SK-N-SH (cell line): ENCODE measurements around the gene HNRNPD. TPM values are rescaled to one million over a fixed set of nuclear protein-coding genes. Genes with fewer than 3 reads are reported as not detected.

Experiments
- CTCF ChIA-PET: fragments of 300-600, 350-600 bp; formaldehyde crosslinking; extraction: SDS; loops from one replicate; lab custom pipeline; 2021; lab: Yijun Ruan, JAX
- POLR2A ChIA-PET: fragments of 350-600 bp; sonication (Branson Sonifier 250); formaldehyde crosslinking; extraction: SDS; loops from one replicate; lab custom pipeline; 2020; ENCODE audit warnings: antibody characterized with exemption, inconsistent platforms; lab: Yijun Ruan, JAX
- DNase-seq: peaks from one replicate; pipeline ENCODE4 v3.0.0; 2012
- H2AFZ ChIP-seq: fragments of 200-600 bp; sonication (generic); 2 replicates; pipeline ENCODE4 v1.8.1; 2016; ENCODE audit warnings: antibody characterized with exemption, mild to moderate bottlenecking, low read depth
- H3F3A ChIP-seq: fragments of 200-600 bp; sonication (generic); replicated peaks from 2 replicates; pipeline ENCODE3; 2016; ENCODE audit warnings: antibody characterized with exemption, mild to moderate bottlenecking; ENCODE audit not compliant: insufficient read depth
- H3K27ac ChIP-seq, 2 experiments: fragments of 200-500 bp in 1 of 2; fragments of 200-600 bp in 1 of 2; sonication (Bioruptor generic) in 1 of 2; sonication (generic), shearing (Covaris generic) in 1 of 2; 2 replicates each; pipeline versions ENCODE4 v1.5.1 to v1.6.1; 2014 to 2016; ENCODE audit warnings: low read depth in 2 of 2, inconsistent platforms in 1 of 2, low read length in 1 of 2, mild to moderate bottlenecking in 1 of 2, mixed read lengths in 1 of 2
- H3K27me3 ChIP-seq: fragments of 200-600 bp; sonication (generic), shearing (Covaris generic); 2 replicates; pipeline ENCODE4 v1.6.1; 2016; ENCODE audit warnings: mixed run types; ENCODE audit not compliant: insufficient read depth
- H3K36me3 ChIP-seq, 2 experiments: fragments of 200-500 bp in 1 of 2; fragments of 200-600 bp in 1 of 2; sonication (Bioruptor generic) in 1 of 2; sonication (generic) in 1 of 2; replicated peaks in 1 of 2; 2 replicates each; pipeline versions ENCODE3 to v1.5.1; 2014 to 2016; ENCODE audit warnings: low read length in 1 of 2, mild to moderate bottlenecking in 1 of 2; ENCODE audit not compliant: insufficient read depth in 2 of 2, control insufficient read depth in 1 of 2
- H3K4me1 ChIP-seq, 2 experiments: fragments of 200-500 bp in 1 of 2; fragments of 200-600 bp in 1 of 2; sonication (Bioruptor generic) in 1 of 2; sonication (generic), shearing (Covaris generic) in 1 of 2; 2 replicates each; pipeline versions ENCODE4 v1.5.1 to v1.6.1; 2014 to 2016; ENCODE audit warnings: low read depth in 1 of 2, low read length in 1 of 2, mixed run types in 1 of 2; ENCODE audit not compliant: insufficient read depth in 2 of 2, control insufficient read depth in 1 of 2
- H3K4me2 ChIP-seq: fragments of 200-600 bp; sonication (generic), shearing (Covaris generic); 2 replicates; pipeline ENCODE4 v1.6.1; 2017; ENCODE audit warnings: mixed run types
- H3K4me3 ChIP-seq, 2 experiments: fragments of 200-500 bp in 1 of 2; fragments of 200-600 bp in 1 of 2; sonication (Bioruptor generic) in 1 of 2; sonication (generic), shearing (Covaris generic) in 1 of 2; 2 replicates each; pipeline versions ENCODE4 v1.5.1 to v1.8.1; 2014 to 2016; ENCODE audit warnings: low read depth in 2 of 2, inconsistent platforms in 1 of 2, low read length in 1 of 2, mild to moderate bottlenecking in 1 of 2, mixed read lengths in 1 of 2, moderate library complexity in 1 of 2
- H3K79me2 ChIP-seq: fragments of 200-600 bp; sonication (generic); 2 replicates; pipeline ENCODE4 v1.8.1; 2017; ENCODE audit warnings: mild to moderate bottlenecking; ENCODE audit not compliant: insufficient read depth
- H3K9ac ChIP-seq: fragments of 200-600 bp; sonication (generic); 2 replicates; pipeline ENCODE4 v1.6.1; 2017; ENCODE audit warnings: mixed run types
- H3K9me2 ChIP-seq: fragments of 200-600 bp; sonication (generic); 2 replicates; pipeline ENCODE4 v1.6.1; 2017; ENCODE audit warnings: mixed run types
- H3K9me3 ChIP-seq: fragments of 200-600 bp; sonication (generic); 2 replicates; pipeline ENCODE4 v1.6.1; 2017; ENCODE audit warnings: mixed run types, mild to moderate bottlenecking, moderate library complexity
- H4K20me1 ChIP-seq: fragments of 200-600 bp; sonication (generic); 2 replicates; pipeline ENCODE4 v1.6.1; 2017; ENCODE audit warnings: mild to moderate bottlenecking, mixed run types; ENCODE audit not compliant: insufficient read depth
- CHD2 ChIP-seq: fragments of 150-350 bp; IDR thresholded peaks from 2 replicates; pipeline ENCODE4 v1.6.1; 2018; ENCODE audit warnings: low read length; ENCODE audit not compliant: partially characterized antibody
- EP300 ChIP-seq, 2 experiments: IDR thresholded peaks; 2 replicates each; pipeline versions ENCODE4 v1.4.0 to v1.6.1; 2012; ENCODE audit warnings: borderline replicate concordance in 1 of 2, low read depth in 1 of 2, low read length in 1 of 2
- FOSL2 ChIP-seq: IDR thresholded peaks from 2 replicates; pipeline ENCODE4 v1.4.0; 2012; ENCODE audit warnings: low read depth, mild to moderate bottlenecking, moderate library complexity, borderline replicate concordance
- FOXJ3 ChIP-seq: sonication (generic); formaldehyde crosslinking; IDR thresholded peaks from 2 replicates; pipeline ENCODE4 v1.5.1; 2020; ENCODE audit warnings: mild to moderate bottlenecking, missing genetic modification reagents
- GATA2 ChIP-seq: sonication (generic); formaldehyde crosslinking; IDR thresholded peaks from 2 replicates; pipeline ENCODE4 v1.5.0; 2020; ENCODE audit warnings: mild to moderate bottlenecking, missing genetic modification reagents
- PBX3 ChIP-seq: IDR thresholded peaks from 2 replicates; pipeline ENCODE4; 2012
- USF2 ChIP-seq: fragments of 150-350 bp; IDR thresholded peaks from 2 replicates; pipeline ENCODE4 v1.6.1; 2017; ENCODE audit warnings: antibody characterized with exemption, low read length, low read depth, borderline replicate concordance
- YY1 ChIP-seq: IDR thresholded peaks from 2 replicates; pipeline ENCODE4 v1.4.0; 2012; ENCODE audit warnings: low read depth, mild to moderate bottlenecking
- WGBS: methylation state at CpG from one replicate; pipeline ENCODE4 v1.1.6; 2017; ENCODE audit warnings: low lambda C conversion rate; 5-methylcytosine and 5-hydroxymethylcytosine counted together
- polyA plus RNA-seq, 3 experiments: library from polyadenylated mRNA; depleted of rRNA; stranded (reverse); fragments of >200 nt; gene quantifications; 2 replicates each; pipeline ENCODE4 v1.2.3, GENCODE V29; 2012

HNRNPD gene
- polyA plus RNA-seq, 1 of the 3 experiments (the other 2 are of a cell fraction), result 286 TPM

- no peak overlapping the region for H3K4me2 ChIP-seq
- peaks cover 7% of the 10 kb centered on the region for H3F3A ChIP-seq
- ChIA-PET CTCF (interaction anchor here (0.6 to 1.5 kb wide), 6 partner anchors 8 to 81 kb away, joined by 3 to 5 read pairs (median 3); no protein-coding TSS in a partner anchor), POLR2A (no interaction called here)
- H3K4me1 ChIP-seq, result peaks cover 0 to 4% of the 10 kb centered on the region in 2 experiments; a peak in 2 of 4 replicates
- H3K9ac ChIP-seq, result no peak overlapping the region
- peaks cover 68% of the 10 kb centered on the region for H4K20me1 ChIP-seq
- H3K4me3 ChIP-seq, result no peak overlapping the region
- H3K9me2 ChIP-seq, result no peaks in the 10 kb centered on the region
- H3K79me2 ChIP-seq, result peaks cover 96% of the 10 kb centered on the region
- no peaks in the 10 kb centered on the region for H3K27me3 ChIP-seq
- H3K36me3 ChIP-seq, result peaks cover 82 to 85% of the 10 kb centered on the region in 2 experiments
- WGBS, result 99% methylated on average over 11 of the region's 11 CpGs
- no peak for DNase-seq
- no peak overlapping the region for H2AFZ ChIP-seq
- TF ChIP-seq FOXJ3 (no peak), EP300 (IDR thresholded peaks at IDR 0.05; ENCODE audit: borderline replicate concordance in 1 of 2, low read depth in 1 of 2, low read length in 1 of 2) (no peak), USF2 (no peak), GATA2 (CRISPR knock-in tag) (no peak), FOSL2 (no peak)
- no peaks in the 10 kb centered on the region for H3K9me3 ChIP-seq
- H3K27ac ChIP-seq, result no peak overlapping the region
Measured at GRCh38 chr4:82354788-82355187, 19.0 kb downstream of the HNRNPD start.

- ChIA-PET CTCF (interaction anchor here (2.5 kb wide), 1 partner anchor 9 kb away, joined by 9 read pairs; no protein-coding TSS in a partner anchor), POLR2A (no interaction called here)
- TF ChIP-seq CHD2 (no peak), YY1 (no peak), PBX3 (no peak)
- Histone ChIP-seq H3F3A (peaks cover 10% of the 10 kb centered on the region), H2AFZ (no peak overlapping the region), H3K9me3 (no peaks in the 10 kb centered on the region), H3K9me2 (no peaks in the 10 kb centered on the region), H3K4me1 (peaks cover 0 to 4% of the 10 kb centered on the region in 2 experiments; a peak in 2 of 4 replicates), H3K79me2 (peaks cover 80% of the 10 kb centered on the region), H4K20me1 (peaks cover 54% of the 10 kb centered on the region), H3K36me3 (peaks cover 72 to 83% of the 10 kb centered on the region in 2 experiments), H3K4me3 (no peak overlapping the region), H3K9ac (no peak overlapping the region), H3K27me3 (no peaks in the 10 kb centered on the region), H3K4me2 (no peak overlapping the region), H3K27ac (peak overlapping the region in 1 of 2 experiments; percentile 7; a peak in 1 of 4 replicates)
- WGBS, result 75% methylated on average over 2 of the region's 2 CpGs
- DNase-seq, result no peak
Measured at GRCh38 chr4:82352825-82353366, 20.9 kb downstream of the HNRNPD start.
